ENCODE results near the gene SP7. TPM values are rescaled to one million over a fixed set of nuclear protein-coding genes. Genes with fewer than 3 reads are reported as not detected.
A peak's percentile ranks its signal among the peaks of the same experiment; 100 is the strongest.

Gene SP7
- total and polyA plus RNA-seq, 9 donors: 0.02 to 0.10 TPM; not detected in 7

DNA sequence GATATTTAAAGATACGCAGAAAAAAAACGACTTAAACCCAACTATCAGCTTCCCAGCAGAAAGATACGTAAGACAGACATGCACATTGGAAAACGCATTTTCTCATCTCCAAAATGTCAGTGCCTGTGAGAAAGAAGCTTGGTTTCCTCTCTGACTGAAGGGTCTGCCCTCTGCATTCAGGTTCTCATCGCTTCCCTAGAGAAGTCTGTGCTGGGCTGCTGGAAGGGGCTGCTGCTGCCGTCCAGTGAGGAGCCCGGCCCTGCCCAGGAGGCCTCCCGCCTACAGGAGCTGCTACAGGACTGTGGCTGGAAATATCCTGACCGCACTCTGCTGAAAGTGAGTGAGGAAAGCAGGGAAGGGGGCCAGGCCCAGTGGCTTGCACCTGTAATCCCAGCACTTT lies 45.5 kb downstream of the SP7 start:
- TF ChIP-seq EP300 (IDR thresholded peaks at IDR 0.05) (no peak), CTCF (IDR thresholded peaks at IDR 0.05) (no peak), POLR2A (IDR thresholded peaks at IDR 0.05) (no peak)
- Histone ChIP-seq H3K36me3 (no peaks in the 10 kb centered on the region), H3K27me3 (no peaks in the 10 kb centered on the region), H3K4me1 (ENCODE audit: insufficient read depth) (peaks cover 2% of the 10 kb centered on the region), H3K9me3 (no peaks in the 10 kb centered on the region), H3K4me3 (no peak overlapping the region), H3K27ac (no peak overlapping the region)
- DNase-seq: no peak
- WGBS, 3 donors: 86 to 90% (median 87%) methylated on average over 9 of the region's 9 CpGs
- intact Hi-C loops (cut with DNase I): no loop called here

DNA sequence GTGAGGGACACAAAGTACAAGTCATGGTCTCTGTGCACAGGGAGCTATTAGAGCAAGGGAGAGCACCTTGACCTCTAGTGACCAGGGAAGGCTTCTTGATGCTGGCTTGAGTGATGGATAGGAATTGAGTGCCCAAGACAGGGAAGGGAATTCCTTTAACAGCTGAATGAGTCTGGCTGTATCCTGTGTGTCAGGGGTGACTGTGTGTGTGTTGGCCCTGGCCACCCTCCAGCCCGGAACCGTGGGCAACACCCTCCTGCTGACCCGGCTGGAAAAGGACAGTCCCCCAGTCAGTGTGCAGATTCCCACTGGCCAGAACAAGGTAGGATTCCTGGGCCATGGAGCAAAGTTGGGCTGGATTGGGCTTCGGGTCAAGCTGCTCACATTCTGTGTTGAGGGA lies 46.3 kb downstream of the SP7 start:
- no peak for TF ChIP-seq CTCF (IDR thresholded peaks at IDR 0.05)
- no peak for TF ChIP-seq EP300 (IDR thresholded peaks at IDR 0.05)
- no peak for TF ChIP-seq POLR2A (IDR thresholded peaks at IDR 0.05)

DNA sequence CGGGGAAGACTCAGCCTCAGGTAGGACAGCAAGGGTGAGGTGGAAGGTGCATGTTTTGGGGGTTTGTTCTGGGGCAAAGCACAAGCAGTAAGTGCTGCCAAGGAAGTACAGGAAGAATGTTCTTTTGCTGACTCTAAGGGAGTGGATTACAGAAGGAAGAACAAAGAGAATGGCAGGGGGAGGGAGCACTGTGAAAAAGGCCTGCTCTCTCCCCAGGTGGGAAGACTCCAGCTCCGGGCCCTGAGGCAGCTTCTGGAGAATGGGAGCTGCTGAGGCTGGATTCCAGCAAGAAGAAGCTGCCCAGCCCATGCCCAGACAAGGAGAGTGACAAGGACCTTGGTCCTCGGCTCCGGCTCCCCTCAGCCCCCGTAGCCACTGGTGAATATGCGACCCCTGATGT lies 47.8 kb downstream of the SP7 start:
- H3K36me3 ChIP-seq: no peaks in the 10 kb centered on the region
- H3K4me1 ChIP-seq (ENCODE audit: insufficient read depth): no peaks in the 10 kb centered on the region
- no peaks in the 10 kb centered on the region for H3K27me3 ChIP-seq
- intact Hi-C loops (cut with DNase I): loop anchor here in 1 of 4 donors (5.0 kb wide), 1 partner anchor 76 kb away; no protein-coding TSS in a partner anchor
- no peaks in the 10 kb centered on the region for H3K9me3 ChIP-seq
- TF ChIP-seq POLR2A (IDR thresholded peaks at IDR 0.05): no peak
- no peak for TF ChIP-seq EP300 (IDR thresholded peaks at IDR 0.05)
- no peak for TF ChIP-seq CTCF (IDR thresholded peaks at IDR 0.05)
- 81 to 84% (median 81%) methylated on average over 6 of the region's 6 CpGs for WGBS, 3 donors
- no peak for DNase-seq
- no peak overlapping the region for H3K27ac ChIP-seq
- no peak overlapping the region for H3K4me3 ChIP-seq

More for the DNA sequence above, 46.3 kb downstream of the SP7 start:
- no peaks in the 10 kb centered on the region for H3K27me3 ChIP-seq
- intact Hi-C loops (cut with DNase I): loop anchor here in 1 of 4 donors (5.0 kb wide), 1 partner anchor 78 kb away; no protein-coding TSS in a partner anchor
- no peaks in the 10 kb centered on the region for H3K9me3 ChIP-seq
- no peaks in the 10 kb centered on the region for H3K36me3 ChIP-seq
- DNase-seq: no peak
- H3K27ac ChIP-seq: no peak overlapping the region
- 67 to 88% (median 70%) methylated on average over 4 of the region's 4 CpGs for WGBS, 3 donors
- peaks cover 2% of the 10 kb centered on the region for H3K4me1 ChIP-seq (ENCODE audit: insufficient read depth)
- H3K4me3 ChIP-seq: no peak overlapping the region

DNA sequence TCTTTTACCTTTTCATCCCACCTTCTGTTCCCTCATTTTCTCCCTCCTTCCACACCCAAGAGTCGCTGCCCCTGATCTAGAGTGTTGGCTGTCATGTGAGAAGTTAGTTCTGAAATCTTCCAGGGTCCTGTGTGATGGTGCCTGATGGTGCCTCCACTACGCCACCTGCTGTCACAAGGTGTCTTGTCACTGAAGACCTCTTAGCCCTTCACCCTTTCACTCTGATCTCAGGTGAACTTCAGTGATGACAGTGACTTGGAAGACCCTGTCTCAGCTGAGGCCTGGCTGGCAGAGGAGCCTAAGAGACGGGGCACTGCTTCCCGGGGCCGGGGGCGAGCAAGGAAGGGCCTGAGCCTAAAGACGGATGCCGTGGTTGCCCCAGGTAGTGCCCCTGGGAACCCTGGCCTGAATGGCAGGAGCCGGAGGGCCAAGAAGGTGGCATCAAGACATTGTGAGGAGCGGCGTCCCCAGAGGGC lies 48.4 kb downstream of the SP7 start:
- H3K36me3 ChIP-seq: no peaks in the 10 kb centered on the region
- no peak overlapping the region for H3K4me3 ChIP-seq
- H3K27me3 ChIP-seq: no peaks in the 10 kb centered on the region
- no peak for TF ChIP-seq POLR2A (IDR thresholded peaks at IDR 0.05)
- peak; percentile 8 to 58 (median 48) for TF ChIP-seq CTCF (IDR thresholded peaks at IDR 0.05)
- no peak for TF ChIP-seq EP300 (IDR thresholded peaks at IDR 0.05)
- DNase-seq: peak; percentile 60 to 79 (median 67)
- WGBS, 3 donors: 81 to 86% (median 83%) methylated on average over 11 of the region's 11 CpGs
- no peak overlapping the region for H3K27ac ChIP-seq
- H3K9me3 ChIP-seq: no peaks in the 10 kb centered on the region
- H3K4me1 ChIP-seq (ENCODE audit: insufficient read depth): no peaks in the 10 kb centered on the region
- intact Hi-C loops (cut with DNase I): loop anchor here in 3 of 4 donors (2.0 to 5.0 kb wide), 3 partner anchors 73 to 75 kb away; no protein-coding TSS in a partner anchor

All from ovary (tissue), 9 donors.